ENCODE measurements around the gene ZNF630. TPM values are rescaled to one million over a fixed set of nuclear protein-coding genes. Genes with fewer than 3 reads are reported as not detected.

ZNF630 gene
- total and polyA plus RNA-seq, 2 of the 8 experiments (the other 6 are each of a cell fraction or from before 2014, with no cell fraction given): 0.67 to 2.2 TPM

DNA sequence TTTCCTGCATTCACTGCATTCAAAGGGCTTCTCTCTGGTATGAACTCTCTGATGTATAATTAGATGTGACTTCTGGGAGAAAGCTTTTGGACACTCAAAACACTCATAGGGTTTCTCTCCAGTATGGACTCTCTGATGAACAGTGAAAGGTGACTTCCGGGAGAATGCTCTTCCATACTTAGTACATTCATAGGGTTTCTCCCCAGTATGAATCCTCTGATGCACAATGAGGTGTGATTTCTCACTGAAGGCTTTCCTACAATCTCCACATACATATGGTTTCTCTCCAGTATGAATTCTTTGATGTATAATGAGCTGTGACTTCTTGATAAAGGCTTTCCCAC is 12.2 kb downstream of the ZNF630 start:
- H3K79me2 ChIP-seq (ENCODE audit: control insufficient read depth in 1 of 2, insufficient read depth in 2 of 2, low read length in 2 of 2): no peaks in the 10 kb centered on the region
- no peak overlapping the region for H3K56ac ChIP-seq (replicated peaks; ENCODE audit: insufficient read length, low read depth, low read length)
- no peak overlapping the region for H4K8ac ChIP-seq (ENCODE audit: extremely low read depth, insufficient read depth, low read length)
- peaks cover 0 to 7% of the 10 kb centered on the region in 2 experiments; a peak in 1 of 4 replicates for H3K9me3 ChIP-seq (ENCODE audit: insufficient read depth in 2 of 2, low read depth in 1 of 2, low read length in 1 of 2)
- H2AK5ac ChIP-seq (ENCODE audit: low read depth, low read length): no peak overlapping the region
- no peak overlapping the region for H4K91ac ChIP-seq (replicated peaks; ENCODE audit: insufficient read length, low read length)
- WGBS, 2 experiments (ENCODE audit: extremely low coverage in 1 of 2, insufficient coverage in 1 of 2, insufficient read length in 1 of 2, insufficient replicate concordance in 2 of 2, low coverage in 1 of 2, low lambda C conversion rate in 2 of 2, missing lambda C conversion rate in 1 of 2): 83% methylated on average over 1 of the region's 1 CpG; no CpG with 5 or more reads in 1 of the 2 experiments
- POLR2A ChIA-PET (ENCODE audit: partially characterized antibody): no interaction called here
- no peaks in the 10 kb centered on the region for H3K4me1 ChIP-seq (replicated peaks in 1 of 4; ENCODE audit: control insufficient read depth in 3 of 4, insufficient read depth in 4 of 4, low read length in 3 of 4)
- H2BK12ac ChIP-seq (ENCODE audit: low read depth, low read length): no peak overlapping the region
- H3K36me3 ChIP-seq (ENCODE audit: control insufficient read depth in 2 of 4, insufficient read depth in 4 of 4, low read length in 3 of 4): peaks cover 0 to 3% (median under 1%) of the 10 kb centered on the region in 4 experiments; a peak in 2 of 8 replicates
- H3K14ac ChIP-seq (ENCODE audit: insufficient read length): no peak overlapping the region
- H3K4me2 ChIP-seq (ENCODE audit: insufficient read depth in 1 of 2, low read depth in 2 of 2, low read length in 2 of 2): no peak overlapping the region
- H3K4me3 ChIP-seq (ENCODE audit: extremely low read depth in 1 of 4, insufficient read depth in 2 of 4, low read depth in 3 of 4, low read length in 4 of 4): no peak overlapping the region
- CTCF ChIA-PET (ENCODE audit: partially characterized antibody): interaction anchor here (0.6 kb wide), 1 partner anchor 9 kb away, joined by 4 read pairs; no protein-coding TSS in a partner anchor
- H2BK15ac ChIP-seq (ENCODE audit: low read length): no peak overlapping the region
- no peaks in the 10 kb centered on the region; a peak in 1 of 7 replicates for H3K27me3 ChIP-seq (replicated peaks in 1 of 4; ENCODE audit: control insufficient read depth in 3 of 4, extremely low read depth in 1 of 4, insufficient read depth in 3 of 4, low read length in 3 of 4)
- TF ChIP-seq SUZ12 (IDR thresholded peaks at IDR 0.05; ENCODE audit: low read length) (no peak), SP2 (IDR thresholded peaks at IDR 0.05; ENCODE audit: low read length) (no peak), NRF1 (IDR thresholded peaks at IDR 0.05; ENCODE audit: low read depth, low read length) (no peak), ZNF274 (IDR thresholded peaks at IDR 0.05; ENCODE audit: borderline replicate concordance, extremely low read depth, low read length) (peak; percentile 43; the same call in 1 of the 2 replicates)
- H3K23ac ChIP-seq (ENCODE audit: insufficient read length): no peak overlapping the region
- no peak overlapping the region for H2AFZ ChIP-seq (ENCODE audit: low read length)
- H3K9ac ChIP-seq (replicated peaks in 1 of 4; ENCODE audit: extremely low read depth in 1 of 4, low read depth in 3 of 4, low read length in 3 of 4): no peak overlapping the region
- H3K27ac ChIP-seq (ENCODE audit: low read depth, low read length): no peak overlapping the region
- no peak overlapping the region for H3K18ac ChIP-seq (ENCODE audit: extremely low read depth, low read length)
- no peak overlapping the region for H2BK120ac ChIP-seq (replicated peaks; ENCODE audit: low read depth, low read length)
- FAIRE-seq: no peak
- no peak overlapping the region for H3K4ac ChIP-seq (replicated peaks; ENCODE audit: insufficient read length, low read depth, low read length)
- no peaks in the 10 kb centered on the region for H3K79me1 ChIP-seq (ENCODE audit: low read depth, low read length)
- DNase-seq (ENCODE audit: low read depth in 1 of 2, low spot score in 2 of 2): no peak
- no peak overlapping the region for H2BK5ac ChIP-seq (ENCODE audit: low read depth, low read length)
- no peak overlapping the region for H4K5ac ChIP-seq (ENCODE audit: insufficient read length, low read depth, low read length)
- H2BK20ac ChIP-seq (ENCODE audit: low read length): no peak overlapping the region
- H3K23me2 ChIP-seq (ENCODE audit: low read depth, low read length): no peaks in the 10 kb centered on the region
- H4K20me1 ChIP-seq (replicated peaks in 1 of 2; ENCODE audit: control insufficient read depth in 1 of 2, insufficient read depth in 2 of 2, low read length in 2 of 2): no peaks in the 10 kb centered on the region

All from H1 (cell line).